ENCODE results near the gene TXNRD2. TPM values are rescaled to one million over a fixed set of nuclear protein-coding genes. Genes with fewer than 3 reads are reported as not detected.

TXNRD2 gene
- polyA plus RNA-seq, 1 donor from 2014 or later: 4.1 TPM

DNA sequence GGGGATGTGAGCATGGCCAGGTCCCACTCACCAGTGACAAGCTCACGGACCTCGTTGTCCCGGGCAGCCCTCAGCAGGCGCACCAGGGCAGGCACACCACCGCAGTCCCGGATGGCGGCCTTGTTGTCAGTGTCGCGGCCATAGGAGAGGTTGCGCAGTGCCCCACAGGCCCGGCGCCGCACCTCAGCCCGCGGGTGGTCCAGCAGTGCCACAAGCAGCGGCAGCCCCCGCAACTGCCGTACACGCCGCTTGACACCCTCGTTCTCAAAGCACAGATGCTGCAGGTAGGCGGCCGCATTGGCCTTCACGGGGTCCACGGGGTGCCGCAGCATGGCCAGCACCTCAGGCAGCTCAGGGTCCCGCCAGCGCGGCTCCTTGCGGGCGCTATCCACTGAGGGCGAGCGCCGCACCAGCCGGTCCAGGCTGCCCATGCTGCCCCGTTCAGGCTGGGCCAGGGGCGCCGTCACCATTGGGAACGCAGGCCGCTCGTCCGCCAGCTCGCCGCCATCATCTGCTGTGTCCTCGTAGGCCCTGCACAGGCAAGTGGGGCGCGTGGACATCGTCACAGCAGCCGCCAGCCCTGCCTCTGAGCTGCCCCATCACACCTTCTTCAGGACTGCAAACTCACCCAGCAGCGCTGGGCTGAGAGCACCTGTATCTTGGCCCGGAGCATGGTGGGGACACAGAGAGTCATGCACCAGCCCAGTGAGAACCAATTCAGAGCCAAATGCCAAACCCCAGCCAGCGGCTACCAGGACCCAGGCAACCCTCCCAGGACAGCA lies 38.3 kb upstream of the TXNRD2 start:
- Histone ChIP-seq H3K9ac (ENCODE audit: low read length) (no peak overlapping the region), H3K9me2 (ENCODE audit: insufficient read depth, low read length) (no peaks in the 10 kb centered on the region), H3K9me3 (ENCODE audit: low read length) (no peaks in the 10 kb centered on the region), H3K27ac (ENCODE audit: low read length) (no peak overlapping the region), H3K4me2 (ENCODE audit: low read length) (no peak overlapping the region), H3K4me3 (ENCODE audit: low read length) (no peak overlapping the region), H3K79me2 (replicated peaks; ENCODE audit: insufficient read depth, low read length) (peaks cover 7% of the 10 kb centered on the region), H3K27me3 (ENCODE audit: insufficient read depth, low read depth, low read length) (no peaks in the 10 kb centered on the region), H3K36me3 (ENCODE audit: insufficient read depth, low read length) (no peaks in the 10 kb centered on the region), H2AFZ (ENCODE audit: low read depth, low read length) (no peak overlapping the region), H4K20me1 (ENCODE audit: insufficient read depth) (no peaks in the 10 kb centered on the region), H3F3A (ENCODE audit: insufficient read depth, low read length, poor library complexity, severe bottlenecking) (no peaks in the 10 kb centered on the region)
- TF ChIP-seq EZH2 (IDR thresholded peaks at IDR 0.05; ENCODE audit: borderline replicate concordance, insufficient read depth, low read length, poor library complexity, severe bottlenecking) (no peak), CTCF (IDR thresholded peaks at IDR 0.05; ENCODE audit: poor library complexity, severe bottlenecking) (no peak), SMC3 (conservative IDR thresholded peaks at IDR 0.05; ENCODE audit: poor library complexity) (no peak), MXI1 (conservative IDR thresholded peaks at IDR 0.05; ENCODE audit: poor library complexity, severe bottlenecking) (no peak), TAF1 (IDR thresholded peaks at IDR 0.05; ENCODE audit: low read depth) (no peak), REST (IDR thresholded peaks at IDR 0.05; ENCODE audit: borderline replicate concordance) (no peak), EP300 (conservative IDR thresholded peaks at IDR 0.05; ENCODE audit: poor library complexity, severe bottlenecking) (no peak), POLR2AphosphoS5 (IDR thresholded peaks at IDR 0.05) (no peak), RAD21 (conservative IDR thresholded peaks at IDR 0.05) (no peak)

GRCh38 chr22:19978748-19979147 lies 37.1 kb upstream of the TXNRD2 start:
- Histone ChIP-seq H3K4me3 (ENCODE audit: low read length) (no peak overlapping the region), H2AFZ (ENCODE audit: low read depth, low read length) (no peak overlapping the region), H3K79me2 (replicated peaks; ENCODE audit: insufficient read depth, low read length) (peaks cover 3% of the 10 kb centered on the region), H3K4me2 (ENCODE audit: low read length) (no peak overlapping the region), H3K27me3 (ENCODE audit: insufficient read depth, low read depth, low read length) (no peaks in the 10 kb centered on the region), H3F3A (ENCODE audit: insufficient read depth, low read length, poor library complexity, severe bottlenecking) (no peaks in the 10 kb centered on the region), H4K20me1 (ENCODE audit: insufficient read depth) (no peaks in the 10 kb centered on the region), H3K9ac (ENCODE audit: low read length) (no peak overlapping the region), H3K27ac (ENCODE audit: low read length) (no peak overlapping the region), H3K36me3 (ENCODE audit: insufficient read depth, low read length) (no peaks in the 10 kb centered on the region), H3K9me2 (ENCODE audit: insufficient read depth, low read length) (no peaks in the 10 kb centered on the region), H3K9me3 (ENCODE audit: low read length) (no peaks in the 10 kb centered on the region)
- TF ChIP-seq RAD21 (conservative IDR thresholded peaks at IDR 0.05): no peak
- no peak for TF ChIP-seq EZH2 (IDR thresholded peaks at IDR 0.05; ENCODE audit: borderline replicate concordance, insufficient read depth, low read length, poor library complexity, severe bottlenecking)
- TF ChIP-seq CTCF (IDR thresholded peaks at IDR 0.05; ENCODE audit: poor library complexity, severe bottlenecking): no peak
- TF ChIP-seq EP300 (conservative IDR thresholded peaks at IDR 0.05; ENCODE audit: poor library complexity, severe bottlenecking): no peak
- no peak for TF ChIP-seq POLR2AphosphoS5 (IDR thresholded peaks at IDR 0.05)
- no peak for TF ChIP-seq TAF1 (IDR thresholded peaks at IDR 0.05; ENCODE audit: low read depth)
- no peak for TF ChIP-seq MXI1 (conservative IDR thresholded peaks at IDR 0.05; ENCODE audit: poor library complexity, severe bottlenecking)
- TF ChIP-seq REST (IDR thresholded peaks at IDR 0.05; ENCODE audit: borderline replicate concordance): no peak
- no peak for TF ChIP-seq SMC3 (conservative IDR thresholded peaks at IDR 0.05; ENCODE audit: poor library complexity)
